Endometrium (tissue), 2 donors: Measurements from ENCODE around the gene WNT1.

Source experiments
- FAIRE-seq: peaks from 2 replicates; lab custom pipeline; 2012; peaks lifted over from hg19 to GRCh38; lab: Jason Lieb, UNC
- donor health status: control.
- donor health status: control.

WNT1 gene

GRCh38 chr12:49028666-49029275 is 50.6 kb downstream of the WNT1 start:
- FAIRE-seq: no peak

DNA sequence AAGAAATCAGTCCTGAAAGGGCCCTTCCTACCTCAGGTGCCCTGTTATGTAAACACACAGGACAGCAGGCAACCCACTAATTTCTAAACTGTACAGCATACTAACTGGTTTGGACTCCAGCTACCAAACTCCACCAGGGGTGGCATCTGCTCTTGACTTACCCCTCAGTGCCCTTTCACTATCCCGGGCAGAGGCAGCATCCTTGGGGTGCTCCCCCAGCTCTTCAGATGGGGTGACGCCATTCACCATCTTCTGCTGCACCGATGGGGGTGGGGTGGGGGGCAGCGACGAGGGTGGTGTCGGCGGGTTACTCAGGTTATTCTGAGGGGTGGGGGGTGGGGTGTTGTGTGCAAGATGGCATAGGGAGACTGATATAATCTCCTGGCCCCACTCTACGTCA is 52.0 kb downstream of the WNT1 start:
- FAIRE-seq: no peak

GRCh38 chr12:49030714-49031572 is 52.8 kb downstream of the WNT1 start:
- no peak for FAIRE-seq

DNA sequence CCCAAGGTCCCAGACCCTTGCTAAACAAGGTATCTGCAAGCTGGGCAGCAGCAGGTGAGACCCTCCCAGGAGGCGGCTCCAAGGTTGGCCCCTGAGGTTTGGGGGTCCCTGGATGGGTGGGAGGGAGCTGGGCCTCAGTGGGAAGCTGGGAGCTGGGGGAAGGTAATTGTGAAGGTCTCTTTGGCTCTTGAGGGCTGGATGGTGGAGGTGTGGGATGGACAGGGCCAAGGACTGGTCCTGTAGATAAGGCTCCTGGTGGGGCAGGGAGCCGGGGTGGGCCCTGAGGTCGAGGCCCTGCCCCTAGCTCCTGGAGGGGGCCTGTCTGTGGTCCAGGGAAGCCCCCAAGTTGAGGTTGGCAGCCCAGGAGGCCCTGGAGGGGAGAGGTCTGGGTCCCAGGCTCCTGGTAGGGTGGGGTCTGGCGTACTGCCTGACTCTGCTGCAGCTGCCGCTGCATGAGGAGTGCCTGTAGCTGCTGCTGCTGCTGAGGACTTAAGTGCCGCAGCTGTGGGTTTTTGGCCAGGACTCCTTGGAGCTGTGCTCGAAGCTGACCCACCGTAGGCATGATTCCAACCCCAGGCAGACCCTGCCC is 53.5 kb downstream of the WNT1 start:
- no peak for FAIRE-seq
